Measurements from ENCODE around the gene CRHR2. TPM values are rescaled to one million over a fixed set of nuclear protein-coding genes. Genes with fewer than 3 reads are reported as not detected.

CRHR2 gene
- total RNA-seq, 2 donors from 2014 or later: 0.22 to 0.47 TPM

- Histone ChIP-seq H3K27ac (no peak overlapping the region), H3K9me3 (no peaks in the 10 kb centered on the region), H3K4me3 (no peak overlapping the region), H3K4me1 (no peaks in the 10 kb centered on the region), H3K27me3 (no peaks in the 10 kb centered on the region), H3K36me3 (peaks cover 53% of the 10 kb centered on the region)
- DNase-seq (ENCODE audit: low spot score): no peak
- TF ChIP-seq, protein P1, sequence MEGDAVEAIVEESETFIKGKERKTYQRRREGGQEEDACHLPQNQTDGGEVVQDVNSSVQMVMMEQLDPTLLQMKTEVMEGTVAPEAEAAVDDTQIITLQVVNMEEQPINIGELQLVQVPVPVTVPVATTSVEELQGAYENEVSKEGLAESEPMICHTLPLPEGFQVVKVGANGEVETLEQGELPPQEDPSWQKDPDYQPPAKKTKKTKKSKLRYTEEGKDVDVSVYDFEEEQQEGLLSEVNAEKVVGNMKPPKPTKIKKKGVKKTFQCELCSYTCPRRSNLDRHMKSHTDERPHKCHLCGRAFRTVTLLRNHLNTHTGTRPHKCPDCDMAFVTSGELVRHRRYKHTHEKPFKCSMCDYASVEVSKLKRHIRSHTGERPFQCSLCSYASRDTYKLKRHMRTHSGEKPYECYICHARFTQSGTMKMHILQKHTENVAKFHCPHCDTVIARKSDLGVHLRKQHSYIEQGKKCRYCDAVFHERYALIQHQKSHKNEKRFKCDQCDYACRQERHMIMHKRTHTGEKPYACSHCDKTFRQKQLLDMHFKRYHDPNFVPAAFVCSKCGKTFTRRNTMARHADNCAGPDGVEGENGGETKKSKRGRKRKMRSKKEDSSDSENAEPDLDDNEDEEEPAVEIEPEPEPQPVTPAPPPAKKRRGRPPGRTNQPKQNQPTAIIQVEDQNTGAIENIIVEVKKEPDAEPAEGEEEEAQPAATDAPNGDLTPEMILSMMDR (IDR thresholded peaks at IDR 0.05): no peak
Observed at GRCh38 chr7:30617359-30617758, 64.9 kb downstream of the CRHR2 start.

GRCh38 chr7:30616318-30616717 is 65.9 kb downstream of the CRHR2 start:
- H3K4me3 ChIP-seq: no peak overlapping the region
- no peaks in the 10 kb centered on the region for H3K9me3 ChIP-seq
- peaks cover 53% of the 10 kb centered on the region for H3K36me3 ChIP-seq
- no peaks in the 10 kb centered on the region for H3K4me1 ChIP-seq
- TF ChIP-seq, protein P1 (IDR thresholded peaks at IDR 0.05): no peak
- no peak for DNase-seq (ENCODE audit: low spot score)
- H3K27me3 ChIP-seq: no peaks in the 10 kb centered on the region
- no peak overlapping the region for H3K27ac ChIP-seq

GRCh38 chr7:30613366-30614325 is 68.6 kb downstream of the CRHR2 start:
- TF ChIP-seq, protein P1 (IDR thresholded peaks at IDR 0.05): no peak
- no peaks in the 10 kb centered on the region for H3K27me3 ChIP-seq
- DNase-seq (ENCODE audit: low spot score): no peak
- H3K9me3 ChIP-seq: no peaks in the 10 kb centered on the region
- H3K27ac ChIP-seq: no peak overlapping the region
- no peak overlapping the region for H3K4me3 ChIP-seq
- no peaks in the 10 kb centered on the region for H3K4me1 ChIP-seq
- peaks cover 76% of the 10 kb centered on the region for H3K36me3 ChIP-seq

GRCh38 chr7:30612658-30613265 is 69.5 kb downstream of the CRHR2 start:
- Histone ChIP-seq H3K27me3 (no peaks in the 10 kb centered on the region), H3K4me1 (no peaks in the 10 kb centered on the region), H3K27ac (no peak overlapping the region), H3K36me3 (peaks cover 83% of the 10 kb centered on the region), H3K4me3 (no peak overlapping the region), H3K9me3 (no peaks in the 10 kb centered on the region)
- DNase-seq (ENCODE audit: low spot score): no peak
- TF ChIP-seq, protein P1 (IDR thresholded peaks at IDR 0.05): no peak

DNA sequence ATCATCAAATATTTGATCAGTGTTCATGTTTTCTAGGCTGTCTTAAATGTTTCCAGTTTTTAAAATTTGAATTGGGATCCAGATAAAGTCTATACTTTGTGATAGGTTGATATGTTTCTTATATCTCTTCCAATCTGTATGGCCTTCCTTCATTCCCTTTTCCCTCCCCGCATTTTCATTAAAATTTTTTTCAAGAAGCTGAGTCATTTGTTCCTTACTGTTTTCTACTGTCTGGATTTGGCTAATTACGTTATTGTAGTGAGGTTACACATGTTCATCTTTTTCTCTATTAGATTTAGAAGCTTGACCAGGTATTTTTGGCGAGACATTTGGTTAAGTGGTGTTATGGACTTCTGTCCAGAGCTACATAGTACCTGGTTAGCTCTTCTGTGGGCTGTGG is 76.4 kb downstream of the CRHR2 start:
- Histone ChIP-seq H3K27me3 (no peaks in the 10 kb centered on the region), H3K4me3 (no peak overlapping the region), H3K4me1 (no peaks in the 10 kb centered on the region), H3K9me3 (no peaks in the 10 kb centered on the region), H3K36me3 (peaks cover 78% of the 10 kb centered on the region), H3K27ac (no peak overlapping the region)
- TF ChIP-seq, protein P1 (IDR thresholded peaks at IDR 0.05): no peak
- no peak for DNase-seq (ENCODE audit: low spot score)

Data from right atrium auricular region (tissue), 2 donors.